Neuronal stem cell (in vitro differentiated cells): ENCODE measurements around the gene AMZ1.

Experiments
- DNase-seq: peaks from one replicate; pipeline ENCODE4 v3.0.0-alpha.2; 2013; ENCODE audit warnings: low spot score
- H2AFZ ChIP-seq: one replicate; pipeline ENCODE4 v1.6.1; 2013; ENCODE audit warnings: mild to moderate bottlenecking, low read length, inconsistent platforms
- H2AK5ac ChIP-seq: 2 replicates; pipeline ENCODE4 v1.6.1; 2013; ENCODE audit warnings: low read depth, mild to moderate bottlenecking, inconsistent platforms, low read length, moderate library complexity, mixed read lengths
- H2BK120ac ChIP-seq: 2 replicates; pipeline ENCODE4 v1.6.1; 2013; ENCODE audit warnings: low read depth, mild to moderate bottlenecking, inconsistent platforms, low read length, moderate library complexity, mixed read lengths
- H2BK12ac ChIP-seq: one replicate; pipeline ENCODE4 v1.6.1; 2013; ENCODE audit warnings: low read length, inconsistent platforms
- H2BK15ac ChIP-seq: 2 replicates; pipeline ENCODE4 v1.6.1; 2013; ENCODE audit warnings: mild to moderate bottlenecking, low read length, inconsistent platforms, mixed read lengths
- H2BK5ac ChIP-seq: one replicate; pipeline ENCODE4 v1.6.1; 2013; ENCODE audit warnings: inconsistent platforms, mild to moderate bottlenecking, low read length, moderate library complexity
- H3K14ac ChIP-seq: one replicate; pipeline ENCODE4 v1.6.1; 2013; ENCODE audit warnings: low read length, inconsistent platforms
- H3K18ac ChIP-seq: 2 replicates; pipeline ENCODE4 v1.6.1; 2013; ENCODE audit warnings: low read length, inconsistent platforms
- H3K23ac ChIP-seq: 2 replicates; pipeline ENCODE4 v1.6.1; 2013; ENCODE audit warnings: low read depth, mild to moderate bottlenecking, mixed read lengths, low read length, inconsistent platforms; ENCODE audit not compliant: poor library complexity
- H3K27ac ChIP-seq: replicated peaks from 3 replicates; pipeline ENCODE4 v1.5.1; 2013; ENCODE audit warnings: low read length, inconsistent platforms
- H3K27me3 ChIP-seq, 3 experiments: 2 replicates each; pipeline ENCODE4 v1.6.1; 2013; ENCODE audit warnings: low read length in 3 of 3, mild to moderate bottlenecking in 2 of 3, inconsistent platforms in 1 of 3, low read depth in 1 of 3, mixed read lengths in 1 of 3, moderate library complexity in 1 of 3; ENCODE audit not compliant: control insufficient read depth in 3 of 3, insufficient read depth in 3 of 3
- H3K36me3 ChIP-seq, 2 donors: replicated peaks in 1 of 2; 2 replicates each; pipeline ENCODE4 v1.6.1; 2013; ENCODE audit warnings: low read length in 2 of 2; ENCODE audit not compliant: control insufficient read depth in 2 of 2, insufficient read depth in 2 of 2
- H3K4ac ChIP-seq: 2 replicates; pipeline ENCODE4 v1.6.1; 2013; ENCODE audit warnings: inconsistent platforms, mild to moderate bottlenecking, low read length, moderate library complexity
- H3K4me1 ChIP-seq, 2 donors: 1 replicate in 1 of 2; 2 replicates in 1 of 2; pipeline ENCODE4 v1.6.1; 2013; ENCODE audit warnings: low read length in 2 of 2, low read depth in 1 of 2; ENCODE audit not compliant: control insufficient read depth in 2 of 2, insufficient read depth in 1 of 2
- H3K4me2 ChIP-seq: one replicate; pipeline ENCODE4 v1.6.1; 2013; ENCODE audit warnings: mild to moderate bottlenecking, low read length, inconsistent platforms; ENCODE audit not compliant: insufficient read depth, poor library complexity, severe bottlenecking
- H3K4me3 ChIP-seq, 2 donors: 2 replicates each; pipeline ENCODE4 v1.5.1; 2013; ENCODE audit warnings: low read length in 2 of 2, mild to moderate bottlenecking in 2 of 2, inconsistent platforms in 1 of 2, moderate library complexity in 1 of 2
- H3K79me1 ChIP-seq: one replicate; pipeline ENCODE4 v1.6.1; 2013; ENCODE audit warnings: low read depth, mild to moderate bottlenecking, inconsistent platforms, low read length, moderate library complexity
- H3K9ac ChIP-seq: one replicate; pipeline ENCODE4 v1.6.1; 2013; ENCODE audit warnings: mild to moderate bottlenecking, low read depth, low read length, inconsistent platforms; ENCODE audit not compliant: poor library complexity
- H3K9me3 ChIP-seq, 2 donors: replicated peaks in 1 of 2; 2 replicates each; pipeline versions ENCODE3 to v1.6.1; 2013; ENCODE audit warnings: low read length in 2 of 2, mild to moderate bottlenecking in 2 of 2, inconsistent platforms in 1 of 2, low read depth in 1 of 2, mixed read lengths in 1 of 2, moderate library complexity in 1 of 2; ENCODE audit not compliant: control insufficient read depth in 2 of 2, insufficient read depth in 1 of 2
- H4K8ac ChIP-seq: one replicate; pipeline ENCODE4 v1.6.1; 2013; ENCODE audit warnings: low read depth, mild to moderate bottlenecking, inconsistent platforms, low read length, moderate library complexity
- H4K91ac ChIP-seq: one replicate; pipeline ENCODE4 v1.6.1; 2013; ENCODE audit warnings: low read length, low read depth, mild to moderate bottlenecking, inconsistent platforms; ENCODE audit not compliant: poor library complexity
- WGBS, 2 donors: extraction: QIAGEN DNeasy Blood & Tissue Kit; methylation state at CpG; one replicate each; pipeline ENCODE4 v1.1.7; 2013; ENCODE audit warnings: missing lambda C conversion rate in 2 of 2, mixed read lengths in 1 of 2; ENCODE audit not compliant: insufficient read length in 2 of 2, insufficient replicate concordance in 1 of 2; ENCODE audit errors: extremely low coverage in 2 of 2; 5-methylcytosine and 5-hydroxymethylcytosine counted together

AMZ1 gene

DNA sequence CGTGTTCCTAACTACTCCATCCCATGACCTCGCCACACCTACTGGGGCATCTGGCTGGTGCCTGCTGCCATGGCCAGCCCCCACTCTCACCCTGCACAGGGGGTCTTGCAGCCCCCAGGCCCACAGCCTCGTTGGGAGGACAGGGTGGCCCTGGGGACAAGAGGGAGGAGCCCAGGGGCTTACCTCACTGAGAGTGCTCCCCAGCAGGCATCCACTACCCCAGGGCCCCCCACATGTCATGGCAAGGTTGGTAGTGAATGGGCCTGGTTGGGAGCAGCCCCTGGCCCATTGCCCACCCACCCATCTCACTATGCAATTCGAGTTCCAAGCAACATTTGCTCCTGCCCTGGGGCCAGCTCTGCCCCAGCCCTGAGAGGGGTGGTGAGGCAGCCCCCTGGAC is 24.0 kb upstream of the AMZ1 start:
- H4K8ac ChIP-seq: peak overlapping the region; percentile 65
- no peak overlapping the region for H3K27ac ChIP-seq
- no peak overlapping the region for H2BK120ac ChIP-seq
- no peak overlapping the region for H4K91ac ChIP-seq
- no CpG with 5 or more reads among the region's 4 CpGs for WGBS, 2 donors
- no peak overlapping the region for H3K4ac ChIP-seq
- no peak overlapping the region for H3K14ac ChIP-seq
- no peak overlapping the region for H3K4me2 ChIP-seq
- no peak for DNase-seq
- peaks cover 1% of the 10 kb centered on the region for H3K79me1 ChIP-seq
- peaks cover 12 to 45% of the 10 kb centered on the region in 2 donors for H3K36me3 ChIP-seq
- peak overlapping the region; percentile 44 for H3K18ac ChIP-seq
- H2AK5ac ChIP-seq: no peak overlapping the region
- H3K9me3 ChIP-seq: no peaks in the 10 kb centered on the region
- H2BK5ac ChIP-seq: peak overlapping the region; percentile 87
- no peak overlapping the region for H3K9ac ChIP-seq
- peaks cover 0 to 2% (median 0%) of the 10 kb centered on the region in 3 experiments for H3K27me3 ChIP-seq
- H3K23ac ChIP-seq: peak overlapping the region; percentile 65
- no peak overlapping the region for H2AFZ ChIP-seq
- no peak overlapping the region for H2BK12ac ChIP-seq
- H3K4me3 ChIP-seq: peak overlapping the region in 1 of 2 donors; percentile 11
- no peak overlapping the region for H2BK15ac ChIP-seq
- no peaks in the 10 kb centered on the region for H3K4me1 ChIP-seq

DNA sequence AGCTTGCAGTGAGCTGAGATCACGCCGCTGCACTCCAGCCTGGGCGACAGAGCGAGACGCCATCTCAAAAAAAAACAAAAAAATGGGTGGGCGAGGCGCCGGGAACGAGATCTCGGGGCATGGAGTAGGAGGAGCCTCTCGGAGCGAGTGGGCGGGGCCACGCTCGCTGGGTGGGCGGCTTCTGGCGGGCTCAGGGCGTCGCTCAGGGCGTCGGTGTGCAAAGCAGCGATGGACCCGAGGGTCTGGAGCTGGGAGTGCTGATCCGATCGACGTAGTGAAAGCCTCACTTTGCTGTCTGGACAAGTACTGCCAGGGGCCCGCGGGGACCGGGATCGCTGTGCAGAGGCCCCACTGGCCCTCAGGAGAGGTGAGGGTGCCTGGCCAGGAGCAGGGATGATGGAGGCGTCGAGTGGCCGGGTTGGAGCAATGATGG is 22.6 kb upstream of the AMZ1 start:
- Histone ChIP-seq H3K4ac (no peak overlapping the region), H3K27me3 (peaks cover 0 to 2% (median 0%) of the 10 kb centered on the region in 3 experiments), H3K14ac (peak overlapping the region; percentile 56), H3K79me1 (no peaks in the 10 kb centered on the region), H3K23ac (peak overlapping the region; percentile 85), H3K4me1 (no peaks in the 10 kb centered on the region), H3K4me3 (peak overlapping the region in 1 of 2 donors; percentile 62), H4K8ac (no peak overlapping the region), H2BK5ac (no peak overlapping the region), H3K27ac (no peak overlapping the region), H3K9ac (no peak overlapping the region), H3K18ac (peak overlapping the region; percentile 0), H3K4me2 (no peak overlapping the region), H3K36me3 (peaks cover 11 to 34% of the 10 kb centered on the region in 2 donors), H2BK120ac (no peak overlapping the region), H3K9me3 (no peaks in the 10 kb centered on the region), H2AFZ (no peak overlapping the region), H2BK15ac (no peak overlapping the region), H2BK12ac (no peak overlapping the region), H4K91ac (no peak overlapping the region), H2AK5ac (no peak overlapping the region)
- DNase-seq: no peak
- no CpG with 5 or more reads among the region's 33 CpGs for whole genome bisulfite sequencing, 2 donors

- H3K23ac ChIP-seq: no peak overlapping the region
- no peak overlapping the region for H4K8ac ChIP-seq
- H3K36me3 ChIP-seq: peaks cover 4 to 28% of the 10 kb centered on the region in 2 donors
- peaks cover 0 to 2% (median 0%) of the 10 kb centered on the region in 3 experiments for H3K27me3 ChIP-seq
- H3K4me1 ChIP-seq: peaks cover 0 to 1% of the 10 kb centered on the region in 2 donors
- no peak overlapping the region for H2AK5ac ChIP-seq
- no peaks in the 10 kb centered on the region for H3K79me1 ChIP-seq
- H3K4me3 ChIP-seq: no peak overlapping the region
- no peak overlapping the region for H3K4ac ChIP-seq
- H3K4me2 ChIP-seq: no peak overlapping the region
- H2BK12ac ChIP-seq: no peak overlapping the region
- WGBS, 2 donors: no CpG with 5 or more reads among the region's 6 CpGs
- DNase-seq: no peak
- H2BK5ac ChIP-seq: no peak overlapping the region
- H3K18ac ChIP-seq: peak overlapping the region; percentile 57
- no peak overlapping the region for H4K91ac ChIP-seq
- no peaks in the 10 kb centered on the region for H3K9me3 ChIP-seq
- H3K14ac ChIP-seq: no peak overlapping the region
- H2BK120ac ChIP-seq: no peak overlapping the region
- H3K9ac ChIP-seq: no peak overlapping the region
- H2AFZ ChIP-seq: no peak overlapping the region
- H2BK15ac ChIP-seq: no peak overlapping the region
- H3K27ac ChIP-seq: no peak overlapping the region
These were observed 21.8 kb upstream of the AMZ1 start for GRCh38 chr7:2666155-2666554.

- Histone ChIP-seq H3K9ac (no peak overlapping the region), H3K23ac (no peak overlapping the region), H3K36me3 (peaks cover 2 to 23% of the 10 kb centered on the region in 2 donors), H4K91ac (no peak overlapping the region), H3K4me1 (peaks cover 0 to 2% of the 10 kb centered on the region in 2 donors), H3K4ac (no peak overlapping the region), H4K8ac (no peak overlapping the region), H3K9me3 (no peaks in the 10 kb centered on the region), H3K4me3 (no peak overlapping the region), H3K27me3 (peaks cover 0 to 2% (median 0%) of the 10 kb centered on the region in 3 experiments), H3K18ac (no peak overlapping the region), H3K14ac (no peak overlapping the region), H2AK5ac (no peak overlapping the region), H2BK5ac (no peak overlapping the region), H3K79me1 (no peaks in the 10 kb centered on the region), H2BK15ac (no peak overlapping the region), H2BK12ac (no peak overlapping the region), H2AFZ (no peak overlapping the region), H3K4me2 (no peak overlapping the region), H3K27ac (no peak overlapping the region), H2BK120ac (no peak overlapping the region)
- no CpG with 5 or more reads among the region's 18 CpGs for WGBS, 2 donors
- DNase-seq: no peak
These were observed 21.3 kb upstream of the AMZ1 start for GRCh38 chr7:2666588-2667250.
